Measurements from ENCODE around the gene LAT.

Gene LAT

DNA sequence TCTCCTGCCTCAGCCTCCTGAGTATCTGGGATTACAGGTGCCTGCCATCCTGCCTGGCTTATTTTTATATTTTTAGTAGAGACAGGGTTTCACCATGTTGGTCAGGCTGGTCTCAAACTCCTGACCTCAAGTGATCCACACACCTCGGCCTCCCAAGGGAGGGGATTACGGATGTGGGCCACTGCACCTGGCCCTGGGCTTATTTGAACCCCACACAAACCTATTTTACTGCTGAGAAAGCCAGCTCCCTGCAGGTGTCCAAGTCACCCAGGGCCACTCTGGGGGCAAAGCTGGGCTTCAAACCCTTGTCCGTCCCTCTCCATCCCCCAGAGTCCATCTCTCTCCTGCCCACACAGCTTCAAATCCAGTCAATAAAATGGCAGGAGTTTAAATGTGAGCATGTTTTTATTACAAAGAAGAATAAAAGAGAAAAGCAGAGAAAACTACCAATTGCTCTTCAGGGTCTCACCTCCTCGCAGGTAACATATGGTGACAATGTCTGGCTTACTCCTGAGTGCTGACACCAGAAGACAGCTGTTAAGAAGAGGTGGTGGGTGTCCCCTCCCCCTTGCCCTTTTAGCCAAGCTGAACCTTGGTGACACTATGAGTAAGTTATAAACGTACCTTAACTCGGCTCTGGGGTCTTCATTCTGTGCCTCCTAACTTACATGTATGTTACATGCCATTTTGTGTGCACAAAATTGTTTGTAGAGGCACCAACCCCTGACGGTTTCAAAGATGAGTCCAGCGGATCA is 45.4 kb downstream of the LAT start:
- TF ChIP-seq NFIC (IDR thresholded peaks at IDR 0.05): no peak
- TF ChIP-seq FOXM1 (IDR thresholded peaks at IDR 0.05; ENCODE audit: borderline replicate concordance, low read depth): no peak
